PC-3 (cell line): ENCODE measurements around the gene DSG1. TPM values are rescaled to one million over a fixed set of nuclear protein-coding genes. Genes with fewer than 3 reads are reported as not detected.

Experiments used
- ATAC-seq: fragments of 200-7000 bp; cut with Tn5 transposase; 2 replicates; pipeline ENCODE4 v1.9.1; 2020; ENCODE audit warnings: mild to moderate bottlenecking, moderate library complexity
- BruUV-seq: library from RNA; stranded (reverse); fragments of 400-500 nt; replicated peaks from 2 replicates; lab custom pipeline; 2021; lab: Mats Ljungman, UMichigan
- CTCF ChIA-PET: fragments of 300-600 bp; sonication (Branson Sonifier 250); formaldehyde crosslinking; loops from one replicate; lab custom pipeline; 2022; ENCODE audit warnings: antibody characterized with exemption; lab: Charles Lee
- POLR2A ChIA-PET: fragments of 300-600 bp; sonication (Branson Sonifier 250); formaldehyde crosslinking; loops from one replicate; lab custom pipeline; 2022; ENCODE audit warnings: antibody characterized with exemption; ENCODE audit not compliant: unreplicated experiment; lab: Charles Lee
- DNase-seq: peaks from one replicate; pipeline ENCODE4 v3.0.0-alpha.2; 2015
- H2AFZ ChIP-seq: fragments of 300-600 bp; sonication (generic); 2 replicates; pipeline ENCODE4 v1.6.0; 2016; ENCODE audit warnings: antibody characterized with exemption, low read length
- H3F3A ChIP-seq: fragments of 300-600 bp; sonication (generic); one replicate; pipeline ENCODE4 v1.6.0; 2017; ENCODE audit warnings: antibody characterized with exemption, low read length, control low read depth, mild to moderate bottlenecking; ENCODE audit not compliant: unreplicated experiment
- H3K27ac ChIP-seq: fragments of 300-600 bp; sonication (generic); 2 replicates; pipeline ENCODE4 v1.5.1; 2016; ENCODE audit warnings: mild to moderate bottlenecking, low read length
- H3K27me3 ChIP-seq: fragments of 300-600 bp; sonication (generic); 2 replicates; pipeline ENCODE4 v1.6.1; 2016; ENCODE audit warnings: low read length, mixed read lengths
- H3K36me3 ChIP-seq: fragments of 300-600 bp; sonication (generic); 2 replicates; pipeline ENCODE4 v1.6.1; 2016; ENCODE audit warnings: low read depth, mixed run types, low read length, mixed read lengths
- H3K4me1 ChIP-seq: fragments of 300-600 bp; sonication (generic); 2 replicates; pipeline ENCODE4 v1.5.1; 2016; ENCODE audit warnings: low read length; ENCODE audit not compliant: insufficient read depth
- H3K4me2 ChIP-seq: fragments of 300-600 bp; sonication (generic); 2 replicates; pipeline ENCODE4 v1.6.0; 2016; ENCODE audit warnings: low read length
- H3K4me3 ChIP-seq: fragments of 300-600 bp; sonication (generic); 2 replicates; pipeline ENCODE4 v1.5.1; 2016; ENCODE audit warnings: mild to moderate bottlenecking, low read length, mixed read lengths
- H3K79me2 ChIP-seq: fragments of 300-600 bp; sonication (generic); 2 replicates; pipeline ENCODE4 v1.6.1; 2017; ENCODE audit warnings: low read length, mixed read lengths
- H3K9ac ChIP-seq: fragments of 300-600 bp; sonication (generic); 2 replicates; pipeline ENCODE4 v1.6.0; 2016; ENCODE audit warnings: mild to moderate bottlenecking, low read length
- H3K9me2 ChIP-seq: fragments of 300-600 bp; sonication (generic); replicated peaks from 2 replicates; pipeline ENCODE4 v1.6.1; 2016; ENCODE audit warnings: mixed run types, low read length, mixed read lengths
- H3K9me3 ChIP-seq: fragments of 300-600 bp; sonication (generic); 2 replicates; pipeline ENCODE4 v1.6.1; 2016; ENCODE audit warnings: low read length, mixed read lengths
- H4K20me1 ChIP-seq: fragments of 300-600 bp; sonication (generic); 2 replicates; pipeline ENCODE4 v1.6.1; 2016; ENCODE audit warnings: low read length, mixed read lengths
- CTCF ChIP-seq: fragments of 300-600 bp; sonication (generic); conservative IDR thresholded peaks from 2 replicates; pipeline ENCODE4 v1.5.1; 2017; ENCODE audit warnings: antibody characterized with exemption, low read depth, mild to moderate bottlenecking, low read length
- EZH2 ChIP-seq: fragments of 300-600 bp; sonication (generic); IDR thresholded peaks from one replicate; pipeline ENCODE4 v1.6.1; 2017; ENCODE audit warnings: antibody characterized with exemption, mild to moderate bottlenecking, low read length; ENCODE audit not compliant: unreplicated experiment
- EZH2phosphoT487 ChIP-seq: fragments of 300-600 bp; sonication (generic); IDR thresholded peaks from 2 replicates; pipeline ENCODE4 v1.6.1; 2018; ENCODE audit warnings: mild to moderate bottlenecking, antibody characterized with exemption, low read length, borderline replicate concordance
- intact Hi-C: fragments of 100-400 bp; cut with micrococcal nuclease; formaldehyde crosslinking; loops from 2 replicates; pipeline ENCODE4 v1.9.0; 2023
- total RNA-seq: library from RNA; depleted of rRNA; stranded (reverse); fragments of >200 nt; gene quantifications from 2 replicates; pipeline ENCODE4 v1.2.3, GENCODE V29; 2014

The DSG1 gene
- total RNA-seq, 1 experiment from 2014 or later: not detected

GRCh38 chr18:31398191-31398590 is 80.2 kb downstream of the DSG1 start:
- H3F3A ChIP-seq: no peaks in the 10 kb centered on the region
- H3K4me3 ChIP-seq: no peak overlapping the region
- H3K9ac ChIP-seq: no peak overlapping the region
- ChIA-PET CTCF (no interaction called here), POLR2A (no interaction called here)
- no TSS peak for BruUV-seq
- intact Hi-C loops: no loop called here
- TF ChIP-seq EZH2phosphoT487: no peak
- no peak for TF ChIP-seq CTCF
- TF ChIP-seq EZH2: no peak
- H2AFZ ChIP-seq: no peak overlapping the region
- no peaks in the 10 kb centered on the region for H4K20me1 ChIP-seq
- DNase-seq (no peak), ATAC-seq (no peak)
- no peaks in the 10 kb centered on the region for H3K36me3 ChIP-seq
- no peaks in the 10 kb centered on the region for H3K79me2 ChIP-seq
- peaks cover 28% of the 10 kb centered on the region for H3K4me1 ChIP-seq
- H3K4me2 ChIP-seq: no peak overlapping the region
- H3K27me3 ChIP-seq: no peaks in the 10 kb centered on the region
- no peaks in the 10 kb centered on the region for H3K9me2 ChIP-seq
- H3K9me3 ChIP-seq: no peaks in the 10 kb centered on the region
- H3K27ac ChIP-seq: no peak overlapping the region

GRCh38 chr18:31399306-31400032 is 81.5 kb downstream of the DSG1 start:
- H3K9me3 ChIP-seq: no peaks in the 10 kb centered on the region
- TF ChIP-seq EZH2phosphoT487 (no peak), EZH2 (no peak), CTCF (no peak)
- H2AFZ ChIP-seq: no peak overlapping the region
- no peak overlapping the region for H3K9ac ChIP-seq
- POLR2A ChIA-PET: no interaction called here
- BruUV-seq: no TSS peak
- no peaks in the 10 kb centered on the region for H3K27me3 ChIP-seq
- DNase-seq (peak; percentile 65), ATAC-seq (peak; percentile 73)
- H4K20me1 ChIP-seq: no peaks in the 10 kb centered on the region
- H3K79me2 ChIP-seq: no peaks in the 10 kb centered on the region
- CTCF ChIA-PET: no interaction called here
- no peaks in the 10 kb centered on the region for H3K9me2 ChIP-seq
- H3F3A ChIP-seq: no peaks in the 10 kb centered on the region
- H3K4me2 ChIP-seq: peak overlapping the region; percentile 64
- intact Hi-C loops: loop anchor here (2.0 to 10.0 kb wide), 3 partner anchors 195 to 385 kb away; no protein-coding TSS in a partner anchor
- H3K4me3 ChIP-seq: no peak overlapping the region
- peaks cover 28% of the 10 kb centered on the region for H3K4me1 ChIP-seq
- H3K36me3 ChIP-seq: no peaks in the 10 kb centered on the region
- peak overlapping the region; percentile 62 for H3K27ac ChIP-seq
